SK-N-SH treated with all-trans-retinoic acid at 6 μM for 48 hours (cell line): ENCODE results near the gene MEOX1.

Source experiments
- ATAC-seq: fragments of 200-7000 bp; cut with Tn5 transposase; 3 replicates; pipeline ENCODE4 v1.9.1; 2020; ENCODE audit warnings: mild to moderate bottlenecking, moderate library complexity
- ARNTL ChIP-seq: fragments of 450-650 bp; formaldehyde crosslinking; IDR thresholded peaks from 2 replicates; pipeline ENCODE4 v1.5.0; 2020; ENCODE audit warnings: low read depth, mild to moderate bottlenecking, moderate library complexity, borderline replicate concordance
- BACH2 ChIP-seq: fragments of 250-450 bp; sonication (Bioruptor Pico); IDR thresholded peaks from 2 replicates; pipeline ENCODE4 v1.9.0; 2021; ENCODE audit warnings: mild to moderate bottlenecking, borderline replicate concordance
- CSDC2 ChIP-seq: fragments of 250-450 bp; sonication (Bioruptor Pico); IDR thresholded peaks from 2 replicates; pipeline ENCODE4 v1.5.0; 2020; ENCODE audit warnings: mild to moderate bottlenecking, moderate library complexity
- ESRRG ChIP-seq: fragments of 250-450 bp; sonication (Bioruptor Pico); IDR thresholded peaks from 2 replicates; pipeline ENCODE4 v1.6.1; 2021; ENCODE audit warnings: mild to moderate bottlenecking
- GLIS3 ChIP-seq: fragments of 250-450 bp; sonication (Bioruptor Pico); IDR thresholded peaks from 2 replicates; pipeline ENCODE4 v1.5.0; 2020; ENCODE audit warnings: mild to moderate bottlenecking, moderate library complexity
- ISL1 ChIP-seq: fragments of 250-450 bp; sonication (Bioruptor Pico); IDR thresholded peaks from 2 replicates; pipeline ENCODE4 v2.1.2; 2022; ENCODE audit warnings: mild to moderate bottlenecking, moderate library complexity
- OSR1 ChIP-seq: fragments of 250-450 bp; sonication (Bioruptor Pico); IDR thresholded peaks from 2 replicates; pipeline ENCODE4 v1.8.0; 2022; ENCODE audit warnings: moderate library complexity, mild to moderate bottlenecking, inconsistent platforms
- PPARA ChIP-seq: fragments of 250-450 bp; sonication (Bioruptor Pico); IDR thresholded peaks from 2 replicates; pipeline ENCODE4 v1.5.0; 2020; ENCODE audit warnings: mild to moderate bottlenecking, borderline replicate concordance
- SNAI2 ChIP-seq: fragments of 250-450 bp; sonication (Bioruptor Pico); IDR thresholded peaks from 2 replicates; pipeline ENCODE4 v1.5.0; 2020; ENCODE audit warnings: mild to moderate bottlenecking, moderate library complexity
- TCF4 ChIP-seq: fragments of 250-450 bp; sonication (Bioruptor Pico); IDR thresholded peaks from 2 replicates; pipeline ENCODE4 v1.8.0; 2021; ENCODE audit warnings: mild to moderate bottlenecking, moderate library complexity, borderline replicate concordance
- TOX ChIP-seq: fragments of 250-450 bp; sonication (Bioruptor Pico); IDR thresholded peaks from 2 replicates; pipeline ENCODE4 v1.8.0; 2021; ENCODE audit warnings: mild to moderate bottlenecking, moderate library complexity, borderline replicate concordance
- ZC3H10 ChIP-seq: fragments of 250-450 bp; sonication (Bioruptor Pico); IDR thresholded peaks from 2 replicates; pipeline ENCODE4 v1.5.1; 2021; ENCODE audit warnings: mild to moderate bottlenecking, moderate library complexity
- ZFP3 ChIP-seq: fragments of 250-450 bp; sonication (Bioruptor Pico); IDR thresholded peaks from 2 replicates; pipeline ENCODE4 v1.5.0; 2020; ENCODE audit warnings: mild to moderate bottlenecking, moderate library complexity
- ZNF565 ChIP-seq: fragments of 450-650 bp; formaldehyde crosslinking; conservative IDR thresholded peaks from 2 replicates; pipeline ENCODE4 v1.5.0; 2020; ENCODE audit warnings: low read depth, mild to moderate bottlenecking, moderate library complexity
- ZNF70 ChIP-seq: fragments of 450-650 bp; formaldehyde crosslinking; IDR thresholded peaks from 2 replicates; pipeline ENCODE4 v1.5.0; 2020; ENCODE audit warnings: mild to moderate bottlenecking, moderate library complexity
- TF ChIP-seq, protein P1 (sequence below): fragments of 250-450 bp; sonication (Bioruptor Pico); IDR thresholded peaks from 2 replicates; pipeline ENCODE4 v1.8.0; 2020; ENCODE audit warnings: mild to moderate bottlenecking, moderate library complexity, borderline replicate concordance
- TF ChIP-seq, protein P2 (sequence below): fragments of 250-450 bp; sonication (Bioruptor Pico); IDR thresholded peaks from 2 replicates; pipeline ENCODE4 v1.5.1; 2021; ENCODE audit warnings: mild to moderate bottlenecking, moderate library complexity
- TF ChIP-seq, protein P3 (sequence below): fragments of 250-450 bp; sonication (Bioruptor Pico); IDR thresholded peaks from 2 replicates; pipeline ENCODE4 v1.5.0; 2020; ENCODE audit warnings: mild to moderate bottlenecking, moderate library complexity
- TF ChIP-seq, protein P4 (sequence below): fragments of 250-450 bp; sonication (Bioruptor Pico); IDR thresholded peaks from 2 replicates; pipeline ENCODE4 v1.8.0; 2021; ENCODE audit warnings: low read depth, mild to moderate bottlenecking, moderate library complexity, borderline replicate concordance

Gene MEOX1

DNA sequence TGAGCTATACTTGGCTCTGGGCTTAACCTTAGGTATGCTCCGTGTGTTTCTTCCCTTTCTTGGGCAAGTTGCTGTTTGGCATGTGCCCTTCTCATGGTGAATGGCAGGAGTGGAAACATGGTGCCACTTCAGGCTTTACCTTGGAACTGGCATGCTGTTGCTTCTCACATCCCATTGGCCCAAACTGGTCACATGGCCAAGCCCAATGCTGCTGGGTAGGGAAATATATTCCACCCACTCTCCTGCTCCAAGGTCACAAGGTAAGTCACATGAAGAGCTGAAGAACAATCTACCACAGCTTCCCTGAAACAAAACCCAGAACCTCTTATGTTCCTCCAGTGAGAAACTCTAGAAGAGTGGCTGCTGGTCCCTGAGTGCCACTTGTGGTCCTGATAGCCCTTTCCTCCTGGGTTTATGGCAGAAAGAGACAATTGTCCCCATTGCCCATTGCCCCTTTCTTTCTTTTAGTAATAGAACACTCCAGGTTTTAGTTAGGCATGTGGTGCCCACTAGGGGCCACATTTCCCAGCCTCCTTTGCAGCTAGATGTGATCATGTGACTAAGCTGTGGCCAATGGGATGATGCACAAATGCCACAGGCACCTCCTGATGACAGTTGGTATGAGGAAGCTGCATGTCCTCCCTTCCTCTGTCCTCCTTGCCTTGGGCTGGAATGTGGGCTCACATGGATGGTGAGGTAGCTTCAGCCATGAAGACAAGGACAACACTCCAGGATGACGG, 50.3 kb downstream of the MEOX1 start:
- TF ChIP-seq OSR1 = no peak
- TF ChIP-seq ISL1 = no peak
- TF ChIP-seq SNAI2 = no peak
- TF ChIP-seq GLIS3 = no peak
- TF ChIP-seq ZNF70 (CRISPR knock-in tag) = no peak
- TF ChIP-seq ZNF565 (CRISPR knock-in tag) = no peak
- TF ChIP-seq ZC3H10 (CRISPR knock-in tag) = no peak
- no peak for TF ChIP-seq TCF4
- TF ChIP-seq CSDC2 (CRISPR knock-in tag) = no peak
- TF ChIP-seq ARNTL (CRISPR knock-in tag) = no peak
- TF ChIP-seq, protein P1, sequence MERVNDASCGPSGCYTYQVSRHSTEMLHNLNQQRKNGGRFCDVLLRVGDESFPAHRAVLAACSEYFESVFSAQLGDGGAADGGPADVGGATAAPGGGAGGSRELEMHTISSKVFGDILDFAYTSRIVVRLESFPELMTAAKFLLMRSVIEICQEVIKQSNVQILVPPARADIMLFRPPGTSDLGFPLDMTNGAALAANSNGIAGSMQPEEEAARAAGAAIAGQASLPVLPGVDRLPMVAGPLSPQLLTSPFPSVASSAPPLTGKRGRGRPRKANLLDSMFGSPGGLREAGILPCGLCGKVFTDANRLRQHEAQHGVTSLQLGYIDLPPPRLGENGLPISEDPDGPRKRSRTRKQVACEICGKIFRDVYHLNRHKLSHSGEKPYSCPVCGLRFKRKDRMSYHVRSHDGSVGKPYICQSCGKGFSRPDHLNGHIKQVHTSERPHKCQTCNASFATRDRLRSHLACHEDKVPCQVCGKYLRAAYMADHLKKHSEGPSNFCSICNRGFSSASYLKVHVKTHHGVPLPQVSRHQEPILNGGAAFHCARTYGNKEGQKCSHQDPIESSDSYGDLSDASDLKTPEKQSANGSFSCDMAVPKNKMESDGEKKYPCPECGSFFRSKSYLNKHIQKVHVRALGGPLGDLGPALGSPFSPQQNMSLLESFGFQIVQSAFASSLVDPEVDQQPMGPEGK (CRISPR knock-in tag) = no peak
- TF ChIP-seq, protein P2, sequence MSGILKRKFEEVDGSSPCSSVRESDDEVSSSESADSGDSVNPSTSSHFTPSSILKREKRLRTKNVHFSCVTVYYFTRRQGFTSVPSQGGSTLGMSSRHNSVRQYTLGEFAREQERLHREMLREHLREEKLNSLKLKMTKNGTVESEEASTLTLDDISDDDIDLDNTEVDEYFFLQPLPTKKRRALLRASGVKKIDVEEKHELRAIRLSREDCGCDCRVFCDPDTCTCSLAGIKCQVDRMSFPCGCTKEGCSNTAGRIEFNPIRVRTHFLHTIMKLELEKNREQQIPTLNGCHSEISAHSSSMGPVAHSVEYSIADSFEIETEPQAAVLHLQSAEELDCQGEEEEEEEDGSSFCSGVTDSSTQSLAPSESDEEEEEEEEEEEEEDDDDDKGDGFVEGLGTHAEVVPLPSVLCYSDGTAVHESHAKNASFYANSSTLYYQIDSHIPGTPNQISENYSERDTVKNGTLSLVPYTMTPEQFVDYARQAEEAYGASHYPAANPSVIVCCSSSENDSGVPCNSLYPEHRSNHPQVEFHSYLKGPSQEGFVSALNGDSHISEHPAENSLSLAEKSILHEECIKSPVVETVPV (CRISPR knock-in tag) = no peak
- no peak for TF ChIP-seq BACH2 (CRISPR knock-in tag)
- TF ChIP-seq, protein P3, sequence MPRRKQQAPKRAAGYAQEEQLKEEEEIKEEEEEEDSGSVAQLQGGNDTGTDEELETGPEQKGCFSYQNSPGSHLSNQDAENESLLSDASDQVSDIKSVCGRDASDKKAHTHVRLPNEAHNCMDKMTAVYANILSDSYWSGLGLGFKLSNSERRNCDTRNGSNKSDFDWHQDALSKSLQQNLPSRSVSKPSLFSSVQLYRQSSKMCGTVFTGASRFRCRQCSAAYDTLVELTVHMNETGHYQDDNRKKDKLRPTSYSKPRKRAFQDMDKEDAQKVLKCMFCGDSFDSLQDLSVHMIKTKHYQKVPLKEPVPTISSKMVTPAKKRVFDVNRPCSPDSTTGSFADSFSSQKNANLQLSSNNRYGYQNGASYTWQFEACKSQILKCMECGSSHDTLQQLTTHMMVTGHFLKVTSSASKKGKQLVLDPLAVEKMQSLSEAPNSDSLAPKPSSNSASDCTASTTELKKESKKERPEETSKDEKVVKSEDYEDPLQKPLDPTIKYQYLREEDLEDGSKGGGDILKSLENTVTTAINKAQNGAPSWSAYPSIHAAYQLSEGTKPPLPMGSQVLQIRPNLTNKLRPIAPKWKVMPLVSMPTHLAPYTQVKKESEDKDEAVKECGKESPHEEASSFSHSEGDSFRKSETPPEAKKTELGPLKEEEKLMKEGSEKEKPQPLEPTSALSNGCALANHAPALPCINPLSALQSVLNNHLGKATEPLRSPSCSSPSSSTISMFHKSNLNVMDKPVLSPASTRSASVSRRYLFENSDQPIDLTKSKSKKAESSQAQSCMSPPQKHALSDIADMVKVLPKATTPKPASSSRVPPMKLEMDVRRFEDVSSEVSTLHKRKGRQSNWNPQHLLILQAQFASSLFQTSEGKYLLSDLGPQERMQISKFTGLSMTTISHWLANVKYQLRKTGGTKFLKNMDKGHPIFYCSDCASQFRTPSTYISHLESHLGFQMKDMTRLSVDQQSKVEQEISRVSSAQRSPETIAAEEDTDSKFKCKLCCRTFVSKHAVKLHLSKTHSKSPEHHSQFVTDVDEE = no peak
- TF ChIP-seq, protein P4, sequence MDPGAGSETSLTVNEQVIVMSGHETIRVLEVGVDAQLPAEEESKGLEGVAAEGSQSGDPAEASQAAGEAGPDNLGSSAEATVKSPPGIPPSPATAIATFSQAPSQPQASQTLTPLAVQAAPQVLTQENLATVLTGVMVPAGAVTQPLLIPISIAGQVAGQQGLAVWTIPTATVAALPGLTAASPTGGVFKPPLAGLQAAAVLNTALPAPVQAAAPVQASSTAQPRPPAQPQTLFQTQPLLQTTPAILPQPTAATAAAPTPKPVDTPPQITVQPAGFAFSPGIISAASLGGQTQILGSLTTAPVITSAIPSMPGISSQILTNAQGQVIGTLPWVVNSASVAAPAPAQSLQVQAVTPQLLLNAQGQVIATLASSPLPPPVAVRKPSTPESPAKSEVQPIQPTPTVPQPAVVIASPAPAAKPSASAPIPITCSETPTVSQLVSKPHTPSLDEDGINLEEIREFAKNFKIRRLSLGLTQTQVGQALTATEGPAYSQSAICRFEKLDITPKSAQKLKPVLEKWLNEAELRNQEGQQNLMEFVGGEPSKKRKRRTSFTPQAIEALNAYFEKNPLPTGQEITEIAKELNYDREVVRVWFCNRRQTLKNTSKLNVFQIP (CRISPR knock-in tag) = no peak
- no peak for ATAC-seq

DNA sequence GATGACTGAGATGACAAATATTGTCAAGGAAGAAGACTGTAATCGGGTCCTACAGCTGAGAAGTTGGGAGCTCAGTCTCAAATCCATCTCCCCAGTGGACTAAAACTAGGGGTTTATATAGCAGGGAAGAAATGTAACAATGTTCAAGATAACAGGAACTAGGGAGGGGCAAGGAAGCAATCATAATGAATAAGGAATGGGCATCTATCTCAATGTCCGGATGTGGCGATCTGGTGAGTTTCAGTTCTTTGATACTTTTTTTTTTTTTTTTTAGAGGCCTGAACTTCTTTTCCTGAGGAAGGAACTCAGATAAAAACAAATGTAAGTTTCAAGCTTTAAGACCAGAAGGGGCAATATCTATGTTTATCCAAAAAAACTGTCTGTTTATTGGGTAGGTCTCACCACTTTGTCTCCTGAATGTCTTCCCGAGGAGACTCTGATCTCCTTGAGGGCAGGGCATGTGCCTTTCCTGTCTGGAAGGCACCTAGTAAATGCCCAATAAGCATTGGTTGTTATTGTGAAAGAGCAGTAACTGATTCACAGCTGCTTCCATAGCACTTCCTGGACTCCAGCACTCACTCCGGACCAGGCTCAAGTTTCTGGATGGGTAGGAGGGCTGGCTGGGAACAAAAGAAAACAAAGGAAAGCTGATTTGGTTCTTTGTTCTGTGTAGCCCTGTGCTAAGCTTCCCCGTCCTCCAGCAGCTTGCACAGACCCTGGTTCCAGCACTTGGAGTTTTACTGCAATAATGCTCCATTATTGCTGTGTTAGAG, 51.9 kb downstream of the MEOX1 start:
- no peak for ATAC-seq
- TF ChIP-seq, protein P3 = no peak
- TF ChIP-seq ISL1 (no peak), ZNF70 (CRISPR knock-in tag) (no peak), ZFP3 (no peak), PPARA (no peak), BACH2 (CRISPR knock-in tag) (no peak), ESRRG (CRISPR knock-in tag) (no peak), ZNF565 (CRISPR knock-in tag) (no peak), CSDC2 (CRISPR knock-in tag) (no peak), ARNTL (CRISPR knock-in tag) (no peak), TOX (CRISPR knock-in tag) (no peak), TCF4 (no peak)
- TF ChIP-seq, protein P2 (CRISPR knock-in tag) = no peak
- TF ChIP-seq, protein P1 (CRISPR knock-in tag) = no peak
- TF ChIP-seq, protein P4 (CRISPR knock-in tag) = no peak
